CD4-positive, alpha-beta T cell (primary cell): Measurements from ENCODE around the gene TPSAB1. TPM values are rescaled to one million over a fixed set of nuclear protein-coding genes. Genes with fewer than 3 reads are reported as not detected.

Experiments
- ATAC-seq: fragments of 200-7000 bp; cut with Tn5 transposase; one replicate; pipeline ENCODE4 v1.10.0; 2022; ENCODE audit warnings: mild to moderate bottlenecking; ENCODE audit not compliant: poor library complexity
- CTCF ChIA-PET: fragments of 350-600 bp; sonication (Branson Sonifier 250); formaldehyde crosslinking; loops from one replicate; lab custom pipeline; 2021; ENCODE audit warnings: antibody characterized with exemption, inconsistent platforms; lab: Charles Lee
- POLR2A ChIA-PET: fragments of 350-600 bp; sonication (Branson Sonifier 250); formaldehyde crosslinking; loops from one replicate; lab custom pipeline; 2021; ENCODE audit warnings: antibody characterized with exemption, inconsistent platforms; lab: Charles Lee
- DNase-seq, 14 experiments: peaks; one replicate each; pipeline ENCODE4 v3.0.0-alpha.2; 2013 to 2020; ENCODE audit warnings: mixed read lengths in 2 of 14
- H3K27ac ChIP-seq, 2 donors: one replicate each; pipeline versions ENCODE4 v1.5.1 to v1.7.0; 2013; ENCODE audit warnings: low read length in 2 of 2, low read depth in 1 of 2, mild to moderate bottlenecking in 1 of 2
- H3K27me3 ChIP-seq, 2 experiments: 1 replicate in 1 of 2; 2 replicates in 1 of 2; pipeline versions ENCODE4 v1.6.1 to v1.7.0; 2013; ENCODE audit warnings: low read length in 2 of 2, control low read depth in 1 of 2, mild to moderate bottlenecking in 1 of 2, moderate library complexity in 1 of 2; ENCODE audit not compliant: insufficient read depth in 2 of 2, control insufficient read depth in 1 of 2
- H3K36me3 ChIP-seq: one replicate; pipeline ENCODE4 v1.6.1; 2013; ENCODE audit warnings: low read length, control low read depth; ENCODE audit not compliant: insufficient read depth
- H3K4me1 ChIP-seq: one replicate; pipeline ENCODE4 v1.6.1; 2013; ENCODE audit warnings: low read length, control low read depth; ENCODE audit not compliant: insufficient read depth
- H3K4me3 ChIP-seq: one replicate; pipeline ENCODE4 v1.5.1; 2013; ENCODE audit warnings: mild to moderate bottlenecking, low read length, moderate library complexity
- H3K9me3 ChIP-seq, 2 experiments: 1 replicate in 1 of 2; 2 replicates in 1 of 2; pipeline versions ENCODE4 v1.6.1 to v1.7.0; 2013; ENCODE audit warnings: low read length in 2 of 2, mild to moderate bottlenecking in 2 of 2, control low read depth in 1 of 2, moderate library complexity in 1 of 2; ENCODE audit not compliant: control insufficient read depth in 1 of 2, insufficient read depth in 1 of 2
- H3K27ac Mint-ChIP-seq: one replicate; pipeline ENCODE4 v1.8.0; 2020; ENCODE audit warnings: mixed read lengths
- H3K27me3 Mint-ChIP-seq: one replicate; pipeline ENCODE4 v1.8.0; 2021; ENCODE audit warnings: mixed read lengths
- H3K36me3 Mint-ChIP-seq: one replicate; pipeline ENCODE4 v1.8.0; 2021; ENCODE audit warnings: low read depth, mixed read lengths
- H3K4me1 Mint-ChIP-seq: one replicate; pipeline ENCODE4 v1.8.0; 2021; ENCODE audit warnings: low read depth, mixed read lengths
- H3K4me3 Mint-ChIP-seq: one replicate; pipeline ENCODE4 v1.8.0; 2020; ENCODE audit warnings: mild to moderate bottlenecking, mixed read lengths
- H3K9me3 Mint-ChIP-seq: one replicate; pipeline ENCODE4 v1.8.0; 2020; ENCODE audit warnings: mixed read lengths
- CTCF ChIP-seq: fragments of 200-600 bp; IDR thresholded peaks from one replicate; pipeline ENCODE4 v1.8.0; 2022; ENCODE audit warnings: antibody characterized with exemption, mild to moderate bottlenecking
- intact Hi-C, 2 experiments: fragments of 100-400 bp; cut with DNase I in 1 of 2; cut with micrococcal nuclease in 1 of 2; formaldehyde crosslinking; loops; one replicate each; pipeline versions ENCODE4 v1.15.1 to v1.9.0; 2023 to 2025; cut with DNase I, micrococcal nuclease
- total RNA-seq, 174 experiments: library from RNA in 2 of 174; stranded (reverse) in 2 of 174; gene quantifications; one replicate each; pipeline ENCODE4 v1.2.3 and lab custom pipeline; 2021 to 2026

TPSAB1 gene
- total RNA-seq, 2 experiments from 2014 or later: 0.22 TPM; not detected in 1

GRCh38 chr16:1213231-1213630, 27.3 kb upstream of the TPSAB1 start:
- no peaks in the 10 kb centered on the region for H3K36me3 Mint-ChIP-seq
- Histone ChIP-seq H3K9me3 (peaks cover 0 to 8% of the 10 kb centered on the region in 2 experiments), H3K36me3 (no peaks in the 10 kb centered on the region), H3K27me3 (no peaks in the 10 kb centered on the region), H3K4me3 (no peak overlapping the region), H3K4me1 (peaks cover 11% of the 10 kb centered on the region), H3K27ac (no peak overlapping the region)
- H3K4me1 Mint-ChIP-seq: peaks cover 3% of the 10 kb centered on the region
- no peak overlapping the region for H3K27ac Mint-ChIP-seq
- POLR2A ChIA-PET: no interaction called here
- TF ChIP-seq CTCF: no peak
- no peaks in the 10 kb centered on the region for H3K9me3 Mint-ChIP-seq
- ATAC-seq (no peak), DNase-seq (no peak)
- H3K27me3 Mint-ChIP-seq: no peaks in the 10 kb centered on the region
- CTCF ChIA-PET: no interaction called here
- intact Hi-C loops: no loop called here
- H3K4me3 Mint-ChIP-seq: no peak overlapping the region

- Histone ChIP-seq H3K27ac (no peak overlapping the region), H3K9me3 (peaks cover 0 to 8% of the 10 kb centered on the region in 2 experiments), H3K27me3 (no peaks in the 10 kb centered on the region), H3K4me3 (no peak overlapping the region), H3K36me3 (no peaks in the 10 kb centered on the region), H3K4me1 (peaks cover 7% of the 10 kb centered on the region)
- Mint-ChIP-seq H3K9me3 (no peaks in the 10 kb centered on the region), H3K36me3 (no peaks in the 10 kb centered on the region), H3K4me3 (no peak overlapping the region), H3K4me1 (no peaks in the 10 kb centered on the region), H3K27ac (no peak overlapping the region), H3K27me3 (no peaks in the 10 kb centered on the region)
- no peak for ATAC-seq
- intact Hi-C loops: no loop called here
- ChIA-PET POLR2A (no interaction called here), CTCF (no interaction called here)
- no peak for DNase-seq
- no peak for TF ChIP-seq CTCF
Measured at GRCh38 chr16:1213796-1214372, 26.6 kb upstream of the TPSAB1 start.

- H3K27me3 ChIP-seq: no peaks in the 10 kb centered on the region
- Mint-ChIP-seq H3K27ac (no peak overlapping the region), H3K36me3 (no peaks in the 10 kb centered on the region), H3K27me3 (no peaks in the 10 kb centered on the region), H3K4me1 (no peaks in the 10 kb centered on the region), H3K9me3 (no peaks in the 10 kb centered on the region), H3K4me3 (no peak overlapping the region)
- DNase-seq (no peak), ATAC-seq (no peak)
- ChIA-PET POLR2A (no interaction called here), CTCF (no interaction called here)
- no peaks in the 10 kb centered on the region for H3K36me3 ChIP-seq
- H3K4me3 ChIP-seq: no peak overlapping the region
- H3K27ac ChIP-seq: no peak overlapping the region
- peaks cover 0 to 8% of the 10 kb centered on the region in 2 experiments for H3K9me3 ChIP-seq
- no peak for TF ChIP-seq CTCF
- peaks cover under 1% of the 10 kb centered on the region for H3K4me1 ChIP-seq
- intact Hi-C loops: no loop called here
Measured at GRCh38 chr16:1214719-1215118, 25.8 kb upstream of the TPSAB1 start.
